GM19023 (cell line): ENCODE data around the gene KCNN2.
A peak's percentile ranks its signal among the peaks of the same experiment; 100 is the strongest.
"Not testable (repeated sequence)": the region's sequence is repeated elsewhere in the genome, so short reads cannot be mapped to it uniquely, and the experiment has no call there.

Source experiments
- ATAC-seq: cut with Tn5 transposase; IDR thresholded peaks from one replicate; pipeline ENCODE4 v1.9.1; 2021; ENCODE audit warnings: mild to moderate bottlenecking, moderate library complexity; ENCODE audit not compliant: unreplicated experiment

The KCNN2 gene

DNA sequence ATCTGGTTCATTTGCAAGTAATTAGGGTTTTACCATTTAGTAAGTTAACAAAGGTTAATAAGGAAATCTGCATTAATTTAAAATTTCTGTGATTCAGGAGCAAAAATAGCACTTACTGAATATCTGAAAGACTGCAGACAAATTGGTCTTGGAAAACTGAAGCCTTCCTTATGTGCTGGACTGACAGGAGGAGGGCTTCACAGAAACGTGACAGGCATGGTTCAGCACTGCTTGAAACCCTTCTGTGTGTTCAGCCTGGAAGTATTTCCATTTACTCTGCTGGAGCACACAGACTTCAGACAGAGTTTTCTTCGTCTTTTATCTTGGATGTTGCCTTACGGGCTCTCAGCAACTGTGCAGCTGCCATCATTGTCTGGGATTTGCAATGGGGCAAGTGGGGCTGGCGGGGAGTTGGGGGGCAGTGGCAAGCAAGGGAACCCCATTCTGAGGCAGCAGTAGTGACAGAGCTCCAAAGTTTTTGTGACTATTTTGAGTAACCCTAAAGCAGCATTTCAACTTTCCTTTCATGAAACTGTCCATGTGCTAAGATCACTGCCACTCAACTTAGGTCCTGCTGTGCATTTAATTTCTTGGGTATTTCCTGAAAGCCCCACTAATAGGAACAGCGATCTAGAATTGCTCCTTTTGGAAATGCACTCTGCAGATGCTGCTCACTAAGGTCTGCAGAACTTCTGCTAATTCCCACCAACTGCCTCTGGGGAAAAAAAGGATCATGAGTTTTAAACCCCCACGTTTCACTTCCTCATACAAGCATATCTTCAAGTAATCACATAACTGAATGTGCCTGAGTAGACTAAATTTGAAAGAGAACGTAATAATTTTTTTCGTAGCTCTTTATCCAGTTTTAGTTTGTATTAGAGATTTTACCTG lies 56.6 kb downstream of the KCNN2 start:
- peak; percentile 88 for ATAC-seq

DNA sequence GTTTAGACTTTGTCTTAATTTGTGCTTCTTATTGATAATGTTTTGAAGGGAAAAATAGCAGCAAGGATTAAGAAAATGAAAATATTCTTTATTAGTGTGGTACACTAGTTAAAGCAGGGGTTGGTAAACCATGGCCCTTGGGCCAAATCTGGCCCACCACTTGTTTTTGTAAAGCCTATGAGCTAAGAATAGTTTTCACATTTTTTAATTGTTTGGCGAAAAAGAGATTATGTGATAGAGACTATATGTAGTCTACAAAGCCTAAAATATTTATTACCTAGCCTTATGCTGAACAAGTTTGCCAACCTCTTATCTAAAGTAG lies 57.2 kb downstream of the KCNN2 start:
- ATAC-seq: peak; percentile 11

DNA sequence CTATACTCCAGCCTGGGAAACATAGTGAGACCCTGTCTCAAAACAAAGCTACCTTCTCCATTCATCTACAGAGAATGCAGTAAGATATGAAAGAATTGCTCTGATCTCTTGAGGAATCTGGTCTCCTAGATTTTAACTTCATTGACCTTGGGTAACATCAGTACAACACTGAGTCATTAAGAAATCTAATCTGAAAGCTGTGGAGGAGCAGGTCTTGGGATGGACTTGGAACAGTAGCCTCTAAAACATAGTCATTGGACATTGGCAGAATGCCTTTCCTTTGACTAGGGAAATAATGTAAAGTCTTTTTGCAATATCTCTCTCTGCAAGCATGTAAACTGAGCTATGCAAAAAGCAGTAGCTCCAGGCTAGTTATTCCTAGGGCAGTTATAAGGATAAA lies 58.1 kb downstream of the KCNN2 start:
- ATAC-seq: no peak

DNA sequence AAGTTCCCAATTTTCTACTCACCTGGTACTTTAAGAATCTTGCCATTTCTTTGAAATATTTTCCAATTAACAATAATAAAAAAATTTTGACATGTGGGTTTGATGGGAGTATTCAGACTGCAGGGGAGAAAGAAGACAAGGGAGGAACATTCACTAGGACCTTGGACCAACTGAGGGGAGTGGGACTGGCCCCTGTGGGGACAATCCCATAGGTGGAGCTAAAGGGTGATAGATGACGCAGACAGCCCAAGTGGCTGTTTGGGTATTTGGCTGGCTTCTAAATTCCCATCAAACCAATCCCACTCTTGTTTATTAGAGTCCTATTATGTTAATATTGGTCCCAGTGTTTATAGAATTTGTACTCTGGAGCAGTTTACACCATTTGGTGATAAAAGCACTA lies 65.3 kb downstream of the KCNN2 start:
- no peak for ATAC-seq

DNA sequence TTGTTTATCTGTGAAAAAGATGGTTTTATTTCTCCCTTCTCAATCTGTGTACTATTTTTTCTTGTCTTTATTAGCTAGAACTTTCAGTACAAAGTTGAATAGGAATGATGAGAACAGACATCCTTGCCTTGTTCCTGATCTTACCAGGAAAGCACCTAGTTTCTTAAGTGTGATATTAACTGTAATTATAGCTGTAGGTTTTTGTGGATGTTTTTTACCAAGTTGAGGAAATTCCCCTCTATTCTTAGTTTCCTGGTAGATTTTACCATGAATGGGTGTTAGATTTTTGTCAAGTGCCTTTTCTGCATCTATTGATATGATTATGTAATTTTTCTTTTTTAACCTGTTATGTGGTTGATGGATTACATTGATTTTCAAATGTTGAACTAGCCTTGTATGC lies 68.7 kb downstream of the KCNN2 start:
- no peak for ATAC-seq

DNA sequence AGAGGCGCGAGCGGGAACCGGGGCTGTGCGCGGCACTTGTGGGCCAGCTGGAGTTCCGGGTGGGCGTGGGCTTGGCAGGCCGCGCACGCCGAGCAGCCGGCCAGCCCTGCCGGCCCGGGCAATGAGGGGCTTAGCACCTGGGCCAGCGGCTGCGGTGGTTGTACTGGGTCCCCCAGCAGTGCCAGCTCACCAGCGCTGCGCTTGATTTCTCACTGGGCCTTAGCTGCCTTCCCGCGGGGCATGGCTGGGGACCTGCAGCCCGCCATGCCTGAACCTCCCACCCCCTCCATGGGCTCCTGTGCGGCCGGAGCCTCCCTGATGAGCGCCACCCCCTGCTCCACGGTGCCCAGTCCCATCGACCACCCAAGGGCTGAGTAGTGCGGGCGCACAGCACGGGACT lies 70.8 kb downstream of the KCNN2 start:
- ATAC-seq: not testable (repeated sequence)

GRCh38 chr5:114434396-114435219 lies 72.7 kb downstream of the KCNN2 start:
- no peak for ATAC-seq

DNA sequence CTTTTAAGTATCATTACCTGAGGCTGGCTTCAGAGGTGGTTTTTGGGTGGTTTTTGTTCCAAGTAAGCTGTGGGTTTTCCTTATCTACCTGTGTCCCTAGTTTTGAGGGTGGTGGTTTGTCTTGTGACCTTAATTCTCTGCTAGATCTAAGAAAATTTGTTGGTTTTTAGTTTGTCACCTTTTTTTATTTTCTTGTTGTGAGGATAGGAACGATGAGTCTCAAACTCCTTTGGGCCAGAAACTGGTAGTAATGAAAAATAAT lies 73.3 kb downstream of the KCNN2 start:
- no peak for ATAC-seq

DNA sequence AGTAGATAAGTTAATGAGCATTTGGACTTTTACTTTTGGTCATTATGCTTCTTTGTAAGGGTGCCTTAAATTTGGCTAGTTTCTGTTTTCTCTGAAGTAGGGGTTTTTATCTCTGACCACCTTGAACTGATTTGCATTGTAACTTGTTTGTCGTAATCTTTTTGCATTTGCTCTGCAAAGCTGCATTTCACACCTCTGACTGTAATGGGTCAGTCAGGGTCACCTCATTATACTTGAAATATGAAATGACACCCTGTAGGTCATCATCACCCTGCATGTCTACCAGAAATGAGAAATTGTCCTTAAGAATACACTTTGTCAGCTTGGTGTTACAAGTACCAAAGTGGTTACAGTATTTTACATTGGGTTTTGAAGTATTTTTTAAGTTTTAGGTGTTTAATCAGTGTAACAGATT lies 74.0 kb downstream of the KCNN2 start:
- peak; percentile 93 for ATAC-seq

- ATAC-seq: no peak
These were observed 76.1 kb downstream of the KCNN2 start for GRCh38 chr5:114437936-114438335.

GRCh38 chr5:114438471-114438870 lies 76.6 kb downstream of the KCNN2 start:
- ATAC-seq: no peak

DNA sequence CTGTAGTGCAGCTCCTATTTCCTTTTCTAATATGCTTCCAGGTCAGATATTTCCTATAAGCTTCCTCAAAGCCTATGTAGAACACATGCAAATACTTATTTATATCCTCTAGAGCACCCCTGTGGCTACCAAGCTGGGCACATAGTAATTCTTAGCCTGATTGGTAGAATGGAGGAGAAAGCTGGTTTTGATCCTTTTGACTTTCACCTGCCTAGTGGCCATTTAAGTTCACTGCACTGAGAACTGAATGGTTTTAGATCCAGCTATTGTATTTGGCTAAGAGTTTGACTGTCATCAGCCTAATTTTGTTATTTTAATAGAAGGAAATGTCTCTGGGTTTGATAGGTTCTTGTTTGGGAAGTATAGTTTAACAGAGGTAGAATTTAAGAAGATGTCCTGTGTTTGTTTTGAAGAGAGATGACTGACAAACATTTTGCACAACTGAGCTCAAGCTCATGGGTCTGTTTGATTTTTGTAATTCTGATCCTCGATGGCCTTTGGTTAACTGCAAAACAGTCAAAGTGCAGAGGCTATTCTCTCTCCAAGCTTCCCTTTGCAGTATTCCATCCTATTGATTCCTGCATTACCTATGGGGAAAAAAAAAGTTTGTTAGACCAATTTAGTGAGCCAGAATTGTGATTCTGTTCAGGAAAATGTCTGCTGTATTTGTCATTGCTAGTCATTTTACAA lies 85.4 kb downstream of the KCNN2 start:
- no peak for ATAC-seq

DNA sequence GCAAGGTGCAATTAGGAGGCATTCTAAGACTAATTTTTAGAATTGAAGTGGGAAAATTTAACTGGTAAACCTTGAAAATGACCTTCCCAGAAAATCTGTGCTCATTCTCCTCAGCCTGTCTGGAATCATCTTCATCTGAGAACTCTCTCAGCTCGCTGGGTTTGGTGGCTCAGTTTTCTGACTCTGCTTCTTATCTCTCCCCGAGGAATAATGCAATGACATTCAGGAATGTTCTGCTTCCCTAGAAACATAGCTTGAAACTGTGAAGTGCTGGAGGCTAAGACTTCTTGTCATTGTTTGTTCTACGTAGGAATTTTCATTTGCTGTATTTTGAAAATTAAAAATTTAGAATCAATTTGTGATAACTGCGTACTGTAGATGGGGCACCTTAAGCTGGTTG lies 86.6 kb downstream of the KCNN2 start:
- no peak for ATAC-seq

GRCh38 chr5:114449860-114450421 lies 88.1 kb downstream of the KCNN2 start:
- peak; percentile 100 for ATAC-seq

GRCh38 chr5:114450437-114450836 lies 88.6 kb downstream of the KCNN2 start:
- ATAC-seq: no peak

- ATAC-seq: no peak
These were observed 96.9 kb downstream of the KCNN2 start for GRCh38 chr5:114458726-114459125.

DNA sequence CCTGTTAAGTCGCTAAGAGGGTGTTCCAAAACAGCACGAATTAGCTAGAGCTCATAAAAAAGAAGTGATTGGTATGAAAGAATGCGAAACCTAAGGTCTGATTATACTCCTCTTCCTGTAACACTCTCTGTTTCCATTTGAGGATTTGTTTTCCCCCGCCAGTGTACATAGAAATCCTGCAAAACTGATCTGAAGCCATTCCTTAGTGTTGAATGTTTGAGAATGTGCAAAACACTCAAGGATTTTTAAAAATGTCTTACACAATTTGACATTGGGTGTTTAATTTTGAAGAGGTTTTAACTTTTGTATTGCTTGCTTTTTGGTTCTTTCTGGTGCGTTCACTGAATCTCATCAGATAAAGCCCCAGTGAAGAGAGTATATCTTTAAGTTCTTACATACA lies 105.3 kb downstream of the KCNN2 start:
- no peak for ATAC-seq

DNA sequence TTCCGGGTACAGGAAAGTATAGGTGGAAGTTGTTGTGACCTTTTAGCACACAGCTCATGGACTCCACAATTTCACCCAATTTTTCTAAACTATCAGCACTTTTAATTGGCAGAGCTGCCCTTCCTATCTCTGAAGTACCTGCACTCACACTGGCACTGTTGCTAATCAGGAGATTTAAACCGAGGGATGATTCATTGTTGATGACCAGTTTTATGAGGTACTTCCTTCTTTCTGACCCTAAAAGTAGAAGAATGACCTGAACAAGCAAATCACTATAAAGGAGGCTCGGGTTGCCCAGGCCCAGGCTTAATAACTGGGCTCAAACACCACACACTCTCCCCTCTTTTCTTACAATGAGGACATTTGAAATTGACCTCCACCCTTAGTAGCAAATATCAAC lies 105.9 kb downstream of the KCNN2 start:
- no peak for ATAC-seq

DNA sequence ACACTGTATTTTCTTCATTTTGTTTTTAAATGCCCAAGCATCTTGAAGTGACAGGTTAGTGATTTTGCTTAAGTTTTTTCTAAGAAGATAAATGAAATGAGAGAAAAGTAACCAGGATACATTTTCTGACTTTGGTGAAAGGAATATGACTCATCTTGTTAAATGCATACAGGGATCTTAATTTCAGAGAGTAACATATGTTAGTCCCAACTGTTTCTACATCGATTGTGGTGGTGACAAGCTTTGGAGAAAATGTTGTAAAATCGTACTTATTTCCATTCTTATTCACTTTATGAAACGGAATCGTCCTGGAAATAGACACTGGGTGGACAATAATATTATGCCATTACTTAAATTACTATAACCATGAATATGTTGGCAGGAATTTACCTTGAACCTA lies 107.5 kb downstream of the KCNN2 start:
- no peak for ATAC-seq

DNA sequence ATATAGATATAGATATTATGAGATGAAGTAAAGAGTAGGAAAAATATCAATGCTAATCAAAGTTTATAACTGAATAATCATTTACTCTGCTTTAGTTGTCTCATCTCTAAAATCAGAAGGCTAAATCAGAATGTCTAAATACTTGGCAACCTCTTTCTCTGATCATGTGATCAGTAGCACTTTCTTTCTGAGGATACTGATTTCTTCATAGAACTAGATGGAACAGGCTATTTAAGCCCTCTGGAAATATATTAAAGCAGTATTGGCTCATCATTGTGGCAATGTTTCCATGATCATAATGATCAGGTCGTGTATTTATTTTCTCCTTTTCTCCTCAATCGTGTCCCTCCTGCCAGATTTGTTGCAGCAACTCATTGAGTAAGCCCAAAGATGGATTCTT lies 109.7 kb downstream of the KCNN2 start:
- ATAC-seq: no peak

DNA sequence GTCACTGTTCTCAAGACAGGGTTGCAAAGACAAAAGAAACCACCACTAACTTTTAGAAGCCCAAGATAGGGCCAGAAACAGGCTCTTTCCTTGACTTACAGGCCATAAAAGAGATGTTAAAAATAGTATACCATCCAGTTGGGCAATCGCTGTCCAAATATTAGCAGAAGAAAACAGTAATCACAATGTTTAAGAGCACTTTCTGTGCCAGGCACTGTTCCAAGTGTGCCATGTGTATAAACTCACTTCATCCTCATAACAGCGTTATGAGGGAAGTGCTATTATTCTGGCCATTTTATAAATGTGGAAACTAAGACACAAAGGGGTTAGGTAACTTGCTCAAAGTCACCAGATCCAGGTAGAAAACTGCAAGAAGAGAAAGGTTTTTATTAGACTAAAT lies 111.7 kb downstream of the KCNN2 start:
- ATAC-seq: no peak
